DOHH2 (cell line): Measurements from ENCODE around the gene CCR6.

Source experiments
- H3F3A ChIP-seq: fragments of 200-600 bp; sonication (generic), shearing (Covaris generic); 2 replicates; pipeline ENCODE4 v1.6.0; 2016; ENCODE audit warnings: antibody characterized with exemption, mild to moderate bottlenecking; ENCODE audit not compliant: control insufficient read depth, insufficient read depth
- H3K27ac ChIP-seq: fragments of 200-600 bp; sonication (generic); 2 replicates; pipeline ENCODE4 v1.5.1; 2014; ENCODE audit warnings: low read depth, mild to moderate bottlenecking, low read length, moderate library complexity
- H3K27me3 ChIP-seq: fragments of 200-600 bp; sonication (generic); 2 replicates; pipeline ENCODE4 v1.6.1; 2014; ENCODE audit warnings: mild to moderate bottlenecking, low read length, mixed read lengths; ENCODE audit not compliant: control insufficient read depth
- H3K36me3 ChIP-seq: fragments of 200-600 bp; sonication (generic); 2 replicates; pipeline ENCODE4 v1.6.1; 2014; ENCODE audit warnings: mild to moderate bottlenecking, low read length, moderate library complexity, mixed read lengths; ENCODE audit not compliant: control insufficient read depth
- H3K4me1 ChIP-seq: fragments of 200-600 bp; sonication (generic); 2 replicates; pipeline ENCODE4 v1.6.1; 2014; ENCODE audit warnings: mild to moderate bottlenecking, low read length, mixed read lengths; ENCODE audit not compliant: control insufficient read depth
- H3K4me2 ChIP-seq: fragments of 200-600 bp; sonication (generic); 2 replicates; pipeline ENCODE4 v1.6.0; 2014; ENCODE audit warnings: mild to moderate bottlenecking, low read length, moderate library complexity
- H3K4me3 ChIP-seq: fragments of 200-600 bp; sonication (generic); 2 replicates; pipeline ENCODE4 v1.5.1; 2014; ENCODE audit warnings: mild to moderate bottlenecking, low read length, mixed read lengths
- H3K79me2 ChIP-seq: fragments of 200-600 bp; sonication (generic); 2 replicates; pipeline ENCODE4 v1.6.1; 2014; ENCODE audit warnings: mild to moderate bottlenecking, low read length, mixed read lengths; ENCODE audit not compliant: control insufficient read depth
- H3K9me2 ChIP-seq: fragments of 200-600 bp; sonication (generic); replicated peaks from 2 replicates; pipeline ENCODE4 v1.6.1; 2014; ENCODE audit warnings: mild to moderate bottlenecking, low read length, mixed read lengths; ENCODE audit not compliant: control insufficient read depth
- H3K9me3 ChIP-seq: fragments of 200-600 bp; sonication (generic); 2 replicates; pipeline ENCODE4 v1.6.1; 2014; ENCODE audit warnings: antibody characterized with exemption, low read length, mixed read lengths; ENCODE audit not compliant: control insufficient read depth, insufficient read depth
- H4K20me1 ChIP-seq: fragments of 200-600 bp; sonication (generic); 2 replicates; pipeline ENCODE4 v1.6.0; 2014; ENCODE audit warnings: low read depth, mild to moderate bottlenecking, antibody characterized with exemption, low read length, moderate library complexity; ENCODE audit not compliant: control insufficient read depth, insufficient read depth
- EZH2phosphoT487 ChIP-seq: fragments of 200-600 bp; sonication (generic); IDR thresholded peaks from 2 replicates; pipeline ENCODE4 v1.6.1; 2017; ENCODE audit warnings: borderline replicate concordance, mild to moderate bottlenecking, antibody characterized with exemption, low read length, moderate library complexity, mixed read lengths
- TF ChIP-seq, protein P1 (sequence below): fragments of 200-600 bp; sonication (generic); IDR thresholded peaks from one replicate; pipeline ENCODE4 v1.5.1; 2014; ENCODE audit warnings: antibody characterized with exemption, mild to moderate bottlenecking, low read depth, low read length; ENCODE audit not compliant: poor library complexity, severe bottlenecking

Gene CCR6

DNA sequence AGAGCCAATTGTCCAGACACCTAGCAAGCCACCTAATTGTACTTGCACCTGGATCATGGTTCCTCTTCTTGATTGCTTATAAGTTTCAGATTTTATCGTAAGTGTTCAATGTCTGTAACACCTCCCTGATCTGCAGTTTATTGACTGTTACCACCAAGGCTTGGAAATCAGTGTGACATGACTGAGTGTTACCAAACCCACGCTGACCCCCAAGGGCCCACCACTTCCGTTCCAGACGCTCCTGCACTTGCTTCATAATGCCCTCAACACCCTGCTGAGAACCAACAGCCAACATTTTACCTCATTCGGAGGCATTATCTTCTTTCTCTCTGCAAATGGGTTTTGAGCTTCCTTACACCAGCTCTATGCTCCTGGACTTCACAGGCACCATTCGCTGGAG is 6.3 kb downstream of the CCR6 start:
- H3K4me2 ChIP-seq = no peak overlapping the region
- H3F3A ChIP-seq = no peaks in the 10 kb centered on the region
- 0 out of 2 replicates have a peak, but pooled peaks cover 4% of the 10 kb centered on the region for H3K27me3 ChIP-seq
- H3K4me1 ChIP-seq = peaks cover 23% of the 10 kb centered on the region
- H3K4me3 ChIP-seq = no peak overlapping the region
- TF ChIP-seq, protein P1, sequence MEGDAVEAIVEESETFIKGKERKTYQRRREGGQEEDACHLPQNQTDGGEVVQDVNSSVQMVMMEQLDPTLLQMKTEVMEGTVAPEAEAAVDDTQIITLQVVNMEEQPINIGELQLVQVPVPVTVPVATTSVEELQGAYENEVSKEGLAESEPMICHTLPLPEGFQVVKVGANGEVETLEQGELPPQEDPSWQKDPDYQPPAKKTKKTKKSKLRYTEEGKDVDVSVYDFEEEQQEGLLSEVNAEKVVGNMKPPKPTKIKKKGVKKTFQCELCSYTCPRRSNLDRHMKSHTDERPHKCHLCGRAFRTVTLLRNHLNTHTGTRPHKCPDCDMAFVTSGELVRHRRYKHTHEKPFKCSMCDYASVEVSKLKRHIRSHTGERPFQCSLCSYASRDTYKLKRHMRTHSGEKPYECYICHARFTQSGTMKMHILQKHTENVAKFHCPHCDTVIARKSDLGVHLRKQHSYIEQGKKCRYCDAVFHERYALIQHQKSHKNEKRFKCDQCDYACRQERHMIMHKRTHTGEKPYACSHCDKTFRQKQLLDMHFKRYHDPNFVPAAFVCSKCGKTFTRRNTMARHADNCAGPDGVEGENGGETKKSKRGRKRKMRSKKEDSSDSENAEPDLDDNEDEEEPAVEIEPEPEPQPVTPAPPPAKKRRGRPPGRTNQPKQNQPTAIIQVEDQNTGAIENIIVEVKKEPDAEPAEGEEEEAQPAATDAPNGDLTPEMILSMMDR = no peak
- TF ChIP-seq EZH2phosphoT487 = no peak
- H3K9me2 ChIP-seq = no peaks in the 10 kb centered on the region
- no peaks in the 10 kb centered on the region for H3K9me3 ChIP-seq
- no peaks in the 10 kb centered on the region for H4K20me1 ChIP-seq
- H3K27ac ChIP-seq = no peak overlapping the region
- H3K36me3 ChIP-seq = no peaks in the 10 kb centered on the region
- H3K79me2 ChIP-seq = no peaks in the 10 kb centered on the region

DNA sequence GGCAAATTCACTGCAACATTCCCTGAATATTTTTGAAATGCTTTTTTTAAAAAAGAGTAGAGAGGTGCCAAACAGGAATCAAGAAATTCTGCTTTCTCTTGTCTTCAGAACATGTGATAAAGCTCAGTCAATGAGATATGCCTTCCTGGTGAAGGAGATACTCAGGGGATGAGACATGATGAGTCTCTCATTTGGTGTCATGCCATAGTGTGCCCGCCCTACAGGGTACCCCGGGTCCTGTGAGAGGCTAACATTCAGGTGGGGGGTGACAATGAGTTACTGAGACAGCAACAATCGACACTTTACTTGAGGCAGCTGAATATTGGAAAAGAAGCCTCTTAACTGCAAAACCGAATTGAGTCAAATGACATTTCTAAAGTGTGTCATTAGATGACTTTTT is 6.7 kb downstream of the CCR6 start:
- H3K4me2 ChIP-seq = no peak overlapping the region
- no peaks in the 10 kb centered on the region for H3K9me3 ChIP-seq
- no peaks in the 10 kb centered on the region for H4K20me1 ChIP-seq
- H3F3A ChIP-seq = no peaks in the 10 kb centered on the region
- TF ChIP-seq, protein P1 = no peak
- TF ChIP-seq EZH2phosphoT487 = no peak
- H3K4me1 ChIP-seq = peaks cover 19% of the 10 kb centered on the region
- H3K36me3 ChIP-seq = no peaks in the 10 kb centered on the region
- H3K4me3 ChIP-seq = no peak overlapping the region
- no peaks in the 10 kb centered on the region for H3K9me2 ChIP-seq
- H3K27ac ChIP-seq = no peak overlapping the region
- 0 out of 2 replicates have a peak, but pooled peaks cover 5% of the 10 kb centered on the region for H3K27me3 ChIP-seq
- no peaks in the 10 kb centered on the region for H3K79me2 ChIP-seq

DNA sequence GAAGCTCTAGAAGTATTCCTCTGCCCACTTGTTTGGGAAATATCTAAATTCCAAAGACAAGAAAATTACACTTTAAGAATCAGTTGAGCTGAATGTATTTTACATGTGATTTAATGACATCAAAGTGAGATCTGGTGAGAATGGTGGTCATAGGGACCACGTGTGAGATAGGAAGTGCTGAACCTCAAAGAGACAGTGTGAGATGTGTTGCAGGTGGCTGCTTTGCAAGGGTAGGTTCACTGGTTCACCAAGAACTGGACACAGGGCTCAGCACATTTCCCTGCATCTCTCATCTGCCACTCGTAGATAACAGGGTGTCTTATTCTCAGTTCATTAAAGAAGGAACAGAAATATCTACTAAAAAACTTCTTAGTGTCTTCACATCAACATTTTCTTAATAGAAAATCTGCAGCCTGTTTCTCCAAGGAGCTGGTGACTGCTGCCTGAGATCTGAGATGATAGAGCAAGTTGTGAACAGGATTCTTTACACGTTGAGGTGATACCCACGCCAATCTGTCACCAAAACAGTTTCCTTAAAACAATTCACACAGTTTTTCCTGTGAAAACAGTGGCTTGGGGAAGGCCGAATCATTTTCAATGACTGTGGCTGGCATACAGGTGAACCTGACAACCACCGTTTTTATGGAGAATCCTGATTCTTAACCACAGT is 7.2 kb downstream of the CCR6 start:
- H3K4me1 ChIP-seq = peaks cover 16% of the 10 kb centered on the region
- TF ChIP-seq EZH2phosphoT487 = no peak
- TF ChIP-seq, protein P1 = no peak
- H3K9me3 ChIP-seq = no peaks in the 10 kb centered on the region
- H3K4me3 ChIP-seq = no peak overlapping the region
- H3K79me2 ChIP-seq = no peaks in the 10 kb centered on the region
- H4K20me1 ChIP-seq = no peaks in the 10 kb centered on the region
- peaks cover 5% of the 10 kb centered on the region; the same call in 1 of the 2 replicates for H3K27me3 ChIP-seq
- H3K27ac ChIP-seq = no peak overlapping the region
- no peaks in the 10 kb centered on the region for H3K9me2 ChIP-seq
- H3K4me2 ChIP-seq = no peak overlapping the region
- no peaks in the 10 kb centered on the region for H3F3A ChIP-seq
- no peaks in the 10 kb centered on the region for H3K36me3 ChIP-seq
